ENCODE data around the gene SNAPC5. TPM values are rescaled to one million over a fixed set of nuclear protein-coding genes. Genes with fewer than 3 reads are reported as not detected.
A peak's percentile ranks its signal among the peaks of the same experiment; 100 is the strongest.

SNAPC5 gene
- total and polyA plus RNA-seq, 2 of the 13 experiments (the other 11 are each of a cell fraction or from before 2014, with no cell fraction given): 14.8 to 36.2 TPM

GRCh38 chr15:66504563-66505429 lies 7.2 kb upstream of the SNAPC5 start, which contains the start of the genes RPL4 and ZWILCH (continued):
- TF ChIP-seq ZNF143 (CRISPR knock-in tag; IDR thresholded peaks at IDR 0.05): no peak
- no peak for TF ChIP-seq ZSCAN25 (CRISPR knock-in tag; IDR thresholded peaks at IDR 0.05)
- TF ChIP-seq ZNF720 (CRISPR knock-in tag; IDR thresholded peaks at IDR 0.05): peak; percentile 85; the same call in 1 of the 2 replicates
- no peak; the same call in 1 of the 2 replicates for TF ChIP-seq TEF (CRISPR knock-in tag; IDR thresholded peaks at IDR 0.05)
- TF ChIP-seq SKI (IDR thresholded peaks at IDR 0.05; ENCODE audit: partially characterized antibody): no peak
- peak; percentile 35; the same call in 1 of the 2 replicates for TF ChIP-seq CCDC6 (CRISPR knock-in tag; IDR thresholded peaks at IDR 0.05)
- peak; percentile 37; the same call in 1 of the 2 replicates for TF ChIP-seq ZBTB20 (CRISPR knock-in tag; IDR thresholded peaks at IDR 0.05; ENCODE audit: borderline replicate concordance, low read depth)
- TF ChIP-seq NR1H2 (CRISPR knock-in tag; IDR thresholded peaks at IDR 0.05; ENCODE audit: borderline replicate concordance, low read depth): no peak
- no peak; the same call in 1 of the 2 replicates for TF ChIP-seq ATF3 (CRISPR knock-in tag; IDR thresholded peaks at IDR 0.05)
- no peak for TF ChIP-seq SMAD9 (CRISPR knock-in tag; IDR thresholded peaks at IDR 0.05)
- TF ChIP-seq HNF1A (IDR thresholded peaks at IDR 0.05; ENCODE audit: low read depth): peak; percentile 49; the same call in 1 of the 2 replicates
- no peak for TF ChIP-seq HNF1A (CRISPR knock-in tag; IDR thresholded peaks at IDR 0.05; ENCODE audit: borderline replicate concordance)
- TF ChIP-seq PRDM15 (CRISPR knock-in tag; IDR thresholded peaks at IDR 0.05): no peak
- no peak for TF ChIP-seq ESRRA (CRISPR knock-in tag; IDR thresholded peaks at IDR 0.05; ENCODE audit: low read depth)
- TF ChIP-seq TRIM22 (IDR thresholded peaks at IDR 0.05): no peak
- TF ChIP-seq MEF2D (CRISPR knock-in tag; IDR thresholded peaks at IDR 0.05): no peak
- TF ChIP-seq NFE2L1 (CRISPR knock-in tag; IDR thresholded peaks at IDR 0.05; ENCODE audit: borderline replicate concordance): no peak
- no peak for TF ChIP-seq ZNF124 (CRISPR knock-in tag; IDR thresholded peaks at IDR 0.05)

Data from HepG2 (cell line).